GM10266 (cell line): ENCODE results near the gene VMO1.

Source experiments
- DNase-seq: peaks from one replicate; pipeline ENCODE4 v3.0.0; 2012; ENCODE audit errors: extremely low spot score
- CTCF ChIP-seq: IDR thresholded peaks from 2 replicates; pipeline ENCODE4 v1.5.1; 2012; ENCODE audit warnings: mild to moderate bottlenecking, low read depth; ENCODE audit not compliant: control insufficient read depth, insufficient read depth; ENCODE audit errors: missing control alignments

VMO1 gene

GRCh38 chr17:4771519-4772234 is 14.5 kb downstream of the VMO1 start, which contains the start of gene TM4SF5:
Gene TM4SF5 (plus strand): TSS chr17:4771886. CDS start chr17:4771923, 37 bp downstream.
- DNase-seq = no peak
- TF ChIP-seq CTCF = no peak

- DNase-seq = no peak
- no peak for TF ChIP-seq CTCF
Measured at GRCh38 chr17:4769628-4770027, 16.5 kb downstream of the VMO1 start.

- TF ChIP-seq CTCF = no peak
- DNase-seq = no peak
Measured at GRCh38 chr17:4768298-4768697, 17.9 kb downstream of the VMO1 start.

GRCh38 chr17:4766723-4767122 is 19.4 kb downstream of the VMO1 start:
- DNase-seq = no peak
- no peak for TF ChIP-seq CTCF

DNA sequence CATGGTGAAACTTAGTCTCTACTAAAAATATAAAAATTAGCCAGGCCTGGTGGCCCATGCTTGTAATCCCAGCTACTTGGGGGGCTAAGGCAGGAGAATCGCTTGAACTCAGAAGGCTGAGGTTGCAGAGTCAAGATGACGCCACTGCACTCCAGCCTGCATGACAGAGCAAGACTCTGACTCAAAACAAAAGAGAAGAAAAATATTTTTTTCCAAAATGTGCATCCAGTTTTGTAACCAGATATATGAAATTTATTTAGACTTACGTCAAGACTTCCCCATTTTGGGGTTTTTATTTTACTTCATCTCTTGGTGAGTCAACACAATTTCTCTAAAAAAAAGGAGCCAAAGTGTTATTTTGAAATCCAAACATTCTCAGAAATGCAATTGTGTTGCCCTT is 20.0 kb downstream of the VMO1 start:
- TF ChIP-seq CTCF = no peak
- no peak for DNase-seq

DNA sequence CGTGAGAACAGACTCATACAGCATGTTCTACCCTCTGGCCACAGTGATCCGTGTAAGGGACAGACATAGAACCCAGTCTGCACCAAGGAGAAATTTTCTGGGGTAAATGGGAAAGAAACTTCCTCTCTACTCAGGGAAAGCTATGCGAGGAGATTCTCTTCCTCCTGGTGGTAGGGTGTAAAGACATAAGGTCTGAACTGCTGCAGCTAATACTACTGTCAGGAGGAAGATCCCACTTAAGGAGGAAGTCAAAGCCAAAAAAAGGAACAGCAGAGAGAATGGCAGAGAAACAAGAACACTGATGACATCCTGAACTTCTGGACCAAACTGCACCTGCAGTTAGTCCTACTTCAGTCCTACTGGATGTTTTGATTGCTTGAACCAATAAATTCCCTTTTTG is 21.6 kb downstream of the VMO1 start:
- no peak for DNase-seq
- no peak for TF ChIP-seq CTCF

- DNase-seq = no peak
- TF ChIP-seq CTCF = no peak
Measured at GRCh38 chr17:4759776-4760236, 26.4 kb downstream of the VMO1 start.
